AML-193 (cell line): ENCODE measurements around the gene ANGEL1.

Source experiments
- DNase-seq, 2 experiments: peaks; one replicate each; lab custom pipeline; 2025; lab: John Stamatoyannopoulos, UW

The ANGEL1 gene

GRCh38 chr14:76812422-76813383 lies at the start of gene ANGEL1:
ANGEL1 (minus strand) TSS chr14:76812882; CDS start chr14:76812827, 55 bp downstream.
- peak; percentile 79 to 82 for DNase-seq

GRCh38 chr14:76861574-76862255 lies 49.0 kb upstream of the ANGEL1 start:
- DNase-seq: no peak

GRCh38 chr14:76856769-76857168 lies 44.1 kb upstream of the ANGEL1 start:
- no peak for DNase-seq

GRCh38 chr14:76855066-76855465 lies 42.4 kb upstream of the ANGEL1 start:
- DNase-seq: no peak

- no peak for DNase-seq
Measured at GRCh38 chr14:76848879-76849278, 36.2 kb upstream of the ANGEL1 start.

- DNase-seq: peak; percentile 63 to 65
Measured at GRCh38 chr14:76846331-76847047, 33.8 kb upstream of the ANGEL1 start.

- peak in 1 of 2 experiments; percentile 27 for DNase-seq
Measured at GRCh38 chr14:76844223-76844622, 31.5 kb upstream of the ANGEL1 start.

GRCh38 chr14:76842414-76842813 lies 29.7 kb upstream of the ANGEL1 start:
- DNase-seq: no peak

GRCh38 chr14:76837524-76837923 lies 24.8 kb upstream of the ANGEL1 start:
- no peak for DNase-seq

GRCh38 chr14:76836029-76836630 lies 23.4 kb upstream of the ANGEL1 start:
- no peak for DNase-seq

GRCh38 chr14:76834241-76834661 lies 21.6 kb upstream of the ANGEL1 start:
- DNase-seq: no peak

GRCh38 chr14:76833011-76833410 lies 20.3 kb upstream of the ANGEL1 start:
- DNase-seq: no peak

GRCh38 chr14:76832503-76832988 lies 19.9 kb upstream of the ANGEL1 start:
- DNase-seq: peak; percentile 7 to 20

GRCh38 chr14:76830556-76830955 lies 17.9 kb upstream of the ANGEL1 start:
- no peak for DNase-seq

GRCh38 chr14:76829650-76830421 lies 17.2 kb upstream of the ANGEL1 start:
- no peak for DNase-seq

GRCh38 chr14:76829013-76829365 lies 16.3 kb upstream of the ANGEL1 start:
- no peak for DNase-seq

- DNase-seq: no peak
Measured at GRCh38 chr14:76828339-76829012, 15.8 kb upstream of the ANGEL1 start.

GRCh38 chr14:76827696-76828296 lies 15.1 kb upstream of the ANGEL1 start:
- DNase-seq: no peak

GRCh38 chr14:76826122-76826521 lies 13.4 kb upstream of the ANGEL1 start, which contains the start of gene LRRC74A:
LRRC74A (plus strand) TSS chr14:76826408; CDS start chr14:76826698, 290 bp downstream.
- no peak for DNase-seq

GRCh38 chr14:76820700-76821099 lies 8.0 kb upstream of the ANGEL1 start:
- no peak for DNase-seq
